GM10266 (cell line): Measurements from ENCODE around the gene EXOC5.

Source experiments
- DNase-seq: peaks from one replicate; pipeline ENCODE4 v3.0.0; 2012; ENCODE audit errors: extremely low spot score
- TF ChIP-seq, protein P1 (sequence below): IDR thresholded peaks from 2 replicates; pipeline ENCODE4 v1.5.1; 2012; ENCODE audit warnings: mild to moderate bottlenecking, low read depth; ENCODE audit not compliant: control insufficient read depth, insufficient read depth; ENCODE audit errors: missing control alignments

EXOC5 gene

DNA sequence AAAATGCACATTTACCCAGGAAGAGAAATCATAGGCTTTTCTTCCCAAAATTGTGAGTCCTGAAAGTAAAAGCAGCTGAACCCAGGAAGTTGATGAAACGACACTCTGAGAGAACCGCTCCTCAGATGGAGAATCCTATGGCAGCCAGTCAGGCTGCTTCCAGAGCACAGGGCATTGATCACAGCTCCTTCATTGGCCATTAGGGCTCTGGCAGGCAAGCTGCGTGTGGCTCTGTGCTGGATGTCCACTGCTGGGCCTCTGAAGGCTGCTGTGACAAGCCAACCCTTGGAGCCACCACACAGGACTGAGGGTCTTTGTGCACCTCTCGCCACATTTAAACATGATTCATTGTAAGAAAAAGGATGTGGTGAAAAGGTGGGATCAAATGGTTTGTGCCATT is 89.4 kb downstream of the EXOC5 start:
- TF ChIP-seq, protein P1, sequence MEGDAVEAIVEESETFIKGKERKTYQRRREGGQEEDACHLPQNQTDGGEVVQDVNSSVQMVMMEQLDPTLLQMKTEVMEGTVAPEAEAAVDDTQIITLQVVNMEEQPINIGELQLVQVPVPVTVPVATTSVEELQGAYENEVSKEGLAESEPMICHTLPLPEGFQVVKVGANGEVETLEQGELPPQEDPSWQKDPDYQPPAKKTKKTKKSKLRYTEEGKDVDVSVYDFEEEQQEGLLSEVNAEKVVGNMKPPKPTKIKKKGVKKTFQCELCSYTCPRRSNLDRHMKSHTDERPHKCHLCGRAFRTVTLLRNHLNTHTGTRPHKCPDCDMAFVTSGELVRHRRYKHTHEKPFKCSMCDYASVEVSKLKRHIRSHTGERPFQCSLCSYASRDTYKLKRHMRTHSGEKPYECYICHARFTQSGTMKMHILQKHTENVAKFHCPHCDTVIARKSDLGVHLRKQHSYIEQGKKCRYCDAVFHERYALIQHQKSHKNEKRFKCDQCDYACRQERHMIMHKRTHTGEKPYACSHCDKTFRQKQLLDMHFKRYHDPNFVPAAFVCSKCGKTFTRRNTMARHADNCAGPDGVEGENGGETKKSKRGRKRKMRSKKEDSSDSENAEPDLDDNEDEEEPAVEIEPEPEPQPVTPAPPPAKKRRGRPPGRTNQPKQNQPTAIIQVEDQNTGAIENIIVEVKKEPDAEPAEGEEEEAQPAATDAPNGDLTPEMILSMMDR, result no peak
- no peak for DNase-seq

DNA sequence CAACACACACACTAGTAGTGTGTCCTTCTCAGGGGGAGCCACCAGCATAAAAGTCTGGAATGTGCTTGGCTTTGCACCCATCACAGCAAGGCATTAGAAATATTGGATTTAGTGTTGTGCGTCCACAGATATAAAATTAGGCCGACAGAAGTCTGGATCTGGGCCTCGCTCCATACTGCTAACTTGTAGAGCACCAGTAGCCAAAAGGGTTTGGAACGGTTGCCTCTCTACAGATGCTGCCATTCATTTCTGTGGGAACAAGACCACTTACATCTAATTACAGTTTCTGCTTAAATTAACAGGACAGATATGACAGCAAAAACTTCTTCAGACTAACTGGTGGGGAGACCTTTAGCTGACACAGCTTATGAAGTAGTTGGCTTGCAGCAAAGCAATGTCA is 94.2 kb downstream of the EXOC5 start:
- no peak for DNase-seq
- TF ChIP-seq, protein P1, result no peak

DNA sequence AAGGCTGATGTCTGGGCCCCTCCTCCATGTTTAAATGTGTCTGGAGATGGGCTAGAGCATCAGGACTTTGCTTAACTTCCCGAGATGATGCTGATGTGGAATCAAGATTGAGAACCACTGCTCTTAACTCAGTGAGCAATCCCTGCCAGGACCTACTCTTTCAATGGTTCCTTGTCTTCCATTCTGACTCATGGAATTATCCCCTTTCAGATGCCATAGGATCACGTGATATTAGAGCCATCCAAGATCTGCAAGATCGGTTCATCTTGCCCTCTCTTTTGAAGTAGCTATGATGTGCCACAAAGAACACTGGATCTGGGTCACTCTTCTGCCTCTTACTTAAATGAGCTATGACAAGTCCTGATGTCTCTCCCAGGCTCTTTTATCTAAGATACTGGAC is 96.8 kb downstream of the EXOC5 start:
- TF ChIP-seq, protein P1, result no peak

DNA sequence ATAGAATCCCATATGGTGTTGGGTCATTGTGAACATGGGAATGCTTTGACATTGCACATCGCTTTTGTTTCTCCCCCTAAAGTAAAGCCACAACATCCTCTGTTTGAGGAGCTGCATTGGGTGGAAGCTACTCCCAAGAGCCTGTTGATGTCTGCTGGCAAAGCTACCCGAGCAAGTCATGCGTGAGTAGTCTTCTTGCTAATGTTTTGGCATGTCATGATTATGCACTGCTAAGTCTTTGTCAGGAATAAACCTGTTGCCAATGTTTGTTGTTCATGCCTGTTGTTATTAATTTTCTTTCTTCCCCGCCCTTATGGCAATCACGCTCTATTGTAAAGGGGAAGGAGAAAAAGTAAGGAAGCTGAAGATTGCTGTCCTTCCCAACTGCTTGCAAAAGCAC is 97.3 kb downstream of the EXOC5 start:
- no peak for DNase-seq
- TF ChIP-seq, protein P1, result no peak

More for the DNA sequence above, 96.8 kb downstream of the EXOC5 start:
- DNase-seq, result no peak

DNA sequence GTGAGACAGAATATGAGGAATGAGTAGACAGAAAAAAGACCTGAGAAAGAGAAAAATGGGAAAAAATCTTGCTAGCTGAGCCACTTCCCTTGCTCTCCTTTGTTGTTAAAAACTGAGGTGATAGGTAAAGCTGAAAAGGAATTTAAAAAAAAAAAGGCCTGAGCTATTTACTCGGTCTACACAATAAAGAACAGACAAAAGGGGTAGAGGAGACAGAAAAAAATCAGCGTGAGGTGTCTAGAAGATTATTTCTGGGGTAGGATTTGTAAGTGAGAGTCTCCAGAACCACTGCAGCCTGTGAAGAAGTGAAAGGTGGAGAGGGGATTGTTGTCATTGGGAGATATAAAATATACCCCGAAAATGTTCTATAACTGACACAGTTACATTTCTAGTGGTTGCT is 98.8 kb downstream of the EXOC5 start:
- TF ChIP-seq, protein P1, result no peak
- DNase-seq, result no peak

DNA sequence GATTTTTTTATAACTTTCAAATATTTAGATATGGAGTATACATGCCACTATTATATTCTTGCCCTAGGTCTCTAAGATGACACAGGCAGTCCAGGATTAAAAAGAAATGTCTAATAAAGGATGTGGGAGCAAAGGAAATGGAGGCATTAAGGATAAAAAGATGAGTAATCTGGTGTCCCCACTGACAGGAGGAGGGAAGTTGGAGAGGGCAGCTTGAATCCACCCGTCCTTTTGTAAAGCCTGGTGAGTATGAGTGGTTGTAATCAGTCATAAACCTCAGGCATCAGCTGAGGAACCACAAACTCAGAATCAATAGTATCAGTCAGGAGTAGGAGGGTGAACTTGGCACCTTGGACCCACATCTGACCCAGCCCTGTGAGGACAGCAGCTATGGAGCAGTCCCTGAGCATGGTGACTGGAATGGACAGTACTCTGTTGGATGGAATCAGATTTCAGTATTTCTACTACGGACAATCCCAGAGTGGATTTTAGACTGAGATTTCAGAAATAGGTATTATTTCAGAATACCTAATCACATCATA is 100.5 kb downstream of the EXOC5 start:
- TF ChIP-seq, protein P1, result no peak
- no peak for DNase-seq

DNA sequence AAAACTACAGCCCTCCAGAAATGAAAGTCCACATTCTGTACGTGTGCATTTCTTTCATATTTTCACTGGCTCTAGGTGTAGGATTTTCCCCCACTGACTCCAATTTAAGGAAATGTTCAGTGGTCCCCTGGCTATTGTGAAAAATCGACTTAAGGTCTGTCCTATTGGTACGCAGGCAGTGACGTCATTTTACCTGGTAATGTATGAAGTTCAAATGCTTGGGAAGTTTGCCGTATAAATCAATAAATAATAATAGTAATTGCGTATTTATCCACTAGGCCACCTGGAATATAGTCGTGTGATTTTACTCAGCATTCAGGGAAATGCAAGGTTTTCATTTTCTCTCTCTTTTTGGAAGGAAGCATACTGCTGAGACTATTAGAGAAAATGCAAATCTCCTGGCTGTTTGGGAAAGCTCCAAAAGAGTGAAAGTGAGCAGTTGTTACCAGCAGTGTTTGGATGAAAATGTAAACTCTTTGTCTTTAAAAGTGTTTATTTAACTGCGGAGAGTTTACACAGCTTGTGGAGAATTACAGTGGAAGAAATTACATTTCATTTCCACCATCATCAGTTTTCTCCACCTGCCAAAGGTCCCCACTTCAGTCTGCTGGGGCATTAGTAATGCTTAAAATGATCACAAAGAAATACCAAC is 107.0 kb downstream of the EXOC5 start:
- TF ChIP-seq, protein P1, result no peak
- no peak for DNase-seq
